Measurements from ENCODE around the gene CLCF1.
A peak's percentile ranks its signal among the peaks of the same experiment; 100 is the strongest.

CLCF1 gene

GRCh38 chr11:67366961-67367760 is 6.2 kb downstream of the CLCF1 start:
- Histone ChIP-seq H3K27ac (peak overlapping the region in 1 of 2 donors; percentile 73), H3K4me3 (peak overlapping the region; percentile 45)
- no peak for DNase-seq (ENCODE audit: low spot score)
- TF ChIP-seq CTCF (IDR thresholded peaks at IDR 0.05), result no peak

- Histone ChIP-seq H3K27ac (peak overlapping the region in 1 of 2 donors; percentile 73), H3K4me3 (peak overlapping the region; percentile 45)
- no peak for DNase-seq (ENCODE audit: low spot score)
- no peak for TF ChIP-seq CTCF (IDR thresholded peaks at IDR 0.05)
These were observed 6.9 kb downstream of the CLCF1 start for GRCh38 chr11:67366546-67366945.

GRCh38 chr11:67365736-67366444 is 7.5 kb downstream of the CLCF1 start:
- no peak for TF ChIP-seq CTCF (IDR thresholded peaks at IDR 0.05)
- peak overlapping the region; percentile 45 for H3K4me3 ChIP-seq
- DNase-seq (ENCODE audit: low spot score), result no peak
- peak overlapping the region in 1 of 2 donors; percentile 73 for H3K27ac ChIP-seq

GRCh38 chr11:67364783-67365722 is 8.3 kb downstream of the CLCF1 start:
- no peak for TF ChIP-seq CTCF (IDR thresholded peaks at IDR 0.05)
- H3K4me3 ChIP-seq, result no peak overlapping the region
- no peak overlapping the region for H3K27ac ChIP-seq
- no peak for DNase-seq (ENCODE audit: low spot score)

DNA sequence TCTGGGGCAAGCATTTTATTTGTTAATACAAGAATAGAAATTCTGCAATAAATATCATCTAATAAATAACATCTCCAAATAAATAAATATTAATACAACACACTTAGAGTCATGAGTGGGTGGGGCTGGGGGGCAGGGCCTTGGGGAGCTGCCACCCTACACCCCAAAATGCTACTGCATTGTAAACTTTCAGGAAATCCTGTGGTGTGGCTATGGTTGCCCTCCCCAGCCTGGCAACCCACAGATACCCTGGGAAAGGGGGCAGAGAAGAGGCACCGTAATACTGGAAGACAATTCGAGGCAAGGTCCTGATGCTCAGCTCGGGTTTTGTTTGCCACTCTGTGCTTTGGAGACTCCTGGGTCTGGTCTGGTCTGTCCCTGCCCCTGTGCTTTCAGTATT is 9.2 kb downstream of the CLCF1 start:
- no peak for TF ChIP-seq CTCF (IDR thresholded peaks at IDR 0.05)
- DNase-seq (ENCODE audit: low spot score), result no peak
- no peak overlapping the region for H3K27ac ChIP-seq
- H3K4me3 ChIP-seq, result no peak overlapping the region

DNA sequence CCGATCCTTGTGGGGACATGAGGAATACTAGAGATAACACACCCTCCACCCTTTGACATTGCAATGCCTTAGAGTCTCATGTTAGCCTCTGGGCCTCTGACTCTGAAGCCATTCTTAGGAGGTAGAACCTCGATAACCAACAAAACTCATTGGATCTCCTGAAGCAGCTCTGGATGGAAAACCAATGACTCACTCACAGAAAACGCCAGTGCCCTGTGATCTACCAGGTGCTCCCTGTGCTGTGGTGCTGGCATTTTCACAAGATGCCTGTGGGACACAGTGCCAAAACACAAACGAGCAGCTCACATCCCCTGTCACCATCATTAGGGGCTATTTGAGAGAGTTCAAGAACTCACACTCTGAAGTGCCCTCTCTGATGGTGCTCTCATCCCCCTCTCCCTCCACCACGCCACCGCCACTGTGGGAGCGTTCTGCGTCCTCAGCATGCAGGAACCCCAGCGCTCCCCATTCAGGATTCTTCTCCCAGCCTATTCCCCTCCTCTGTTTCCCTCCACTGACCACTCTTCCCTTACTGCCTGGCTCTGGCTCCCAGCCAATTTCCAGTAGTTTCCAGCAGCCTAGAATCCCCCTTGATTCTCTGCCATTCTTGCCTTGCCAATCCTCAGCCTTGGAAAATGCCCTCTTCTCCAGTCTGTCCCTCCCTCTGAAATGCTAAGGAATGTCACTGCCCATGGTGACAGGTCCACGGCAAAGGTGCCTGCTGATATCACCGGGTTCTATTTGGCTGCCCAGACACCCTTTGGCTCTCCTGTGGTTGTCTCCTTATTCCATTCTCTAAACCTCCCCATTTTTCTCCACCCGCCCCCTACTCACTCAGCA is 15.3 kb downstream of the CLCF1 start:
- TF ChIP-seq CTCF (IDR thresholded peaks at IDR 0.05), result no peak
- Histone ChIP-seq H3K27ac (peak overlapping the region in 1 of 2 donors; percentile 95), H3K4me3 (no peak overlapping the region)
- no peak for DNase-seq (ENCODE audit: low spot score)

Measured in coronary artery (tissue), 2 donors.